GM18499 (cell line): ENCODE measurements around the gene GXYLT1.
"Not testable (repeated sequence)": the region's sequence is repeated elsewhere in the genome, so short reads cannot be mapped to it uniquely, and the experiment has no call there.

Source experiments
- ATAC-seq: cut with Tn5 transposase; IDR thresholded peaks from one replicate; pipeline ENCODE4 v1.9.1; 2021; ENCODE audit warnings: moderate number of reproducible peaks; ENCODE audit not compliant: insufficient read depth, unreplicated experiment

Gene GXYLT1

DNA sequence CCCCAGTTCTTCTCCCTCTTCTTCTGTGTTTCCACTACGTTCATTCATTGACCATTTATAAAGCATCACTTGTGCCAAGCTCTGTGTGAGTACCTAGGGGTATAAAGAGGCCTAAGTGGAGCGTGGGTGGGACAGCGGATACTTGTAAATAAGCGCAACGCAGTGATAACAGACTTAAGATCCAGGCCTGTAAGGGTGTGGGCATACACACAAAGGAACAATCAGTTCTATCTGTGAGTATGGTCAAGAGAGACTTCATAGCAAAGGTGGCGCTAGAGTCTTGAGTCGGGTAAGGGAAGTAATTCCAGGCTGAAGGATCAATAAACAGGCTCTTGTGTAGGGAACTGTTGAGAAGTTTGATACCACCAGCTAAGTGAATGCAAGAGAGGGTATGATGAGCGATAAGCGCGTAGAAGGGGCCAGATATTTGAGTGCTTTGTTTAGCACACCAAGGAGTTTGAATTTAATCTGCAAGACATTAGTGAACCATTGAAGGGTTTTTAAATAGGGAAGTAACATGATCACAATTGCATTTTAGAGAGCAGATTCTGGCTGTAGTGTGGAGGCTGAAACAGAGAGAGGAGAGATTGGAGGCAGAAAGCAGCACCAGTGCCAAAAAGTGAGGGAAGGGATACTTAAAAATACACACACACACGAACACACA, 1.0 kb upstream of the GXYLT1 start:
- no peak for ATAC-seq

GRCh38 chr12:42145197-42145549, 499 bp upstream of the GXYLT1 start:
- peak; percentile 13 for ATAC-seq

DNA sequence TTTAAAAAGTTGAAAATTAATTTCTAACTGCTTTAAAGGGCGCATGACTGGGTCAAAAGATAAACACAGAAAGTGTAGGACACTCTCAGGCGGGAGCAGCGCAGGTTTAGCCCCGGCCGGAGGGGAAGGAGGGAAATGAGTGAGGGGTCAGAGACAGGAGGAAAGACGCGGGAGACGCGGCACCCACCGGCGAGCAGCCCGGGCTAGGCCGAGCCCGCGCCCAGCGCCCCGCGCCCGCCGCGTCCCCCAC, 591 bp downstream of the GXYLT1 start:
- ATAC-seq, result peak; percentile 22

- no peak for ATAC-seq
Measured at GRCh38 chr12:42143452-42144157, 1.1 kb downstream of the GXYLT1 start.

GRCh38 chr12:42141981-42142606, 2.6 kb downstream of the GXYLT1 start:
- no peak for ATAC-seq

- ATAC-seq, result no peak
Measured at GRCh38 chr12:42140901-42141300, 3.8 kb downstream of the GXYLT1 start.

DNA sequence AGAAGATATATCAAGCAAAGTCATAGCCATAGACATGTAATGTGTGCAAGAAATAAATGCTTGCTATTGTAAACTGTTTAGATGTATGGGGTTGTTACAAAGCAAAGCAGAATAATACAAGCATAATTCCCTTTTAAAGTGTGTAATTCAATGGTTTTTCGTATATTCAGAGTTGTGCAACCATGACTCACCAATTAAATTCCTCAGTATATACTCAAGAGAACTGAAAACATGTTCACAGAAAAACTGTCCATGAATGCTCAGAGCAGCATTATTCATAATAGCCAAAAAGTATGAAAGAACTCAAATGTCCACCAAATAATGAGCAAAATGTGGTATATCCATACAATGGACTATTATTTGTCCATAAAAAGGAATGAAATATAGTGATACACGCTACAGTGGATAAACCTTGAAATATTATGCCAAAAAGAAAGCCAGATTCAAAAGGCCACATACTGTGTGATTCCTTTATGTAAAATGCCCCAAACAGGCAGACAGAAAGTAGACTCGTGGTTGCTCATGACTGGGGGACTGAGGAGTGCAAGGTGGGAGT, 9.3 kb downstream of the GXYLT1 start:
- ATAC-seq, result no peak

GRCh38 chr12:42130672-42131402, 13.8 kb downstream of the GXYLT1 start:
- no peak for ATAC-seq

GRCh38 chr12:42129595-42130204, 15.0 kb downstream of the GXYLT1 start:
- ATAC-seq, result no peak

GRCh38 chr12:42128888-42129287, 15.8 kb downstream of the GXYLT1 start:
- no peak for ATAC-seq

- no peak for ATAC-seq
Measured at GRCh38 chr12:42128327-42128726, 16.3 kb downstream of the GXYLT1 start.

- ATAC-seq, result no peak
Measured at GRCh38 chr12:42126963-42127362, 17.7 kb downstream of the GXYLT1 start.

DNA sequence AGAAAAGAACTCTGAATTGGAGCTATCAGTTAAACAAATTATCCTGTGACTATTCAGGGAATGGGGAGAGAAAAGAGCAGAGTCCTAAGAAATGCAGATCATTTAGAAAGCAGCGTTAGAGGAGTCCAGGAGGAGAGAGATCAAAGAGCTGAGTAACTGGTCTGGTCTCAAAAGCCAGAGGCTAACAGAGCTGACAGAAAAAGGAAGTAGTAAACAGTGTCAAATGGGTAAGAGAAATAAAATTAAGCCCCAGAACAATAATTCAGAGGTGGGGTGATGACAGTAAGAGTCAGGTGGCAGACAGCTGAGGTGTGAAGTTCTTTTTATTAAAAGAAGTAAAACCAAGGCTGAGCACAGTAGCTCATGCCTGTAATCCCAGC, 19.3 kb downstream of the GXYLT1 start:
- ATAC-seq, result no peak

GRCh38 chr12:42124764-42125387, 19.8 kb downstream of the GXYLT1 start:
- no peak for ATAC-seq

- ATAC-seq, result no peak
Measured at GRCh38 chr12:42119085-42119633, 25.5 kb downstream of the GXYLT1 start.

- ATAC-seq, result no peak
Measured at GRCh38 chr12:42118136-42118879, 26.4 kb downstream of the GXYLT1 start.

- ATAC-seq, result no peak
Measured at GRCh38 chr12:42109031-42109430, 35.6 kb downstream of the GXYLT1 start.

GRCh38 chr12:42106791-42107190, 37.9 kb downstream of the GXYLT1 start:
- ATAC-seq, result not testable (repeated sequence)

- ATAC-seq, result no peak
Measured at GRCh38 chr12:42104784-42105183, 39.9 kb downstream of the GXYLT1 start.
